AG04450 (cell line): ENCODE measurements around the gene SMIM35. TPM values are rescaled to one million over a fixed set of nuclear protein-coding genes. Genes with fewer than 3 reads are reported as not detected.

ENCODE experiments used
- CTCF ChIA-PET: fragments of 300-600, 350-600 bp; formaldehyde crosslinking; extraction: SDS; loops from one replicate; lab custom pipeline; 2022; ENCODE audit warnings: antibody characterized with exemption, inconsistent platforms; lab: Charles Lee
- POLR2A ChIA-PET: fragments of 350-600 bp; formaldehyde crosslinking; extraction: SDS; loops from one replicate; lab custom pipeline; 2021; ENCODE audit warnings: antibody characterized with exemption, inconsistent platforms; lab: Yijun Ruan, JAX
- DNase-seq: peaks from one replicate; pipeline ENCODE4 v3.0.0-alpha.2; 2011; ENCODE audit warnings: low read depth, low spot score
- H3K27ac ChIP-seq: one replicate; pipeline ENCODE4 v1.5.1; 2012; ENCODE audit warnings: low read depth, low read length, control low read depth
- H3K27me3 ChIP-seq: one replicate; pipeline ENCODE4 v1.6.0; 2012; ENCODE audit warnings: low read length; ENCODE audit not compliant: control insufficient read depth, insufficient read depth
- H3K4me3 ChIP-seq: 2 replicates; pipeline ENCODE4 v1.5.1; 2011; ENCODE audit warnings: mild to moderate bottlenecking, low read depth, low read length, control low read depth
- H3K9me3 ChIP-seq: 2 replicates; pipeline ENCODE4 v1.5.1; 2012; ENCODE audit warnings: low read length; ENCODE audit not compliant: control insufficient read depth, insufficient read depth
- polyA plus RNA-seq: library from polyadenylated mRNA; depleted of rRNA; stranded (reverse); fragments of >200 nt; gene quantifications from 2 replicates; pipeline ENCODE4 v1.2.3, GENCODE V29; 2011
- TF ChIP-seq, protein P1 (sequence below): IDR thresholded peaks from 2 replicates; pipeline ENCODE4 v1.5.1; 2011; ENCODE audit warnings: low read depth, low read length, control low read depth, inconsistent platforms

Gene SMIM35
- polyA plus RNA-seq, 1 experiment, result not detected

DNA sequence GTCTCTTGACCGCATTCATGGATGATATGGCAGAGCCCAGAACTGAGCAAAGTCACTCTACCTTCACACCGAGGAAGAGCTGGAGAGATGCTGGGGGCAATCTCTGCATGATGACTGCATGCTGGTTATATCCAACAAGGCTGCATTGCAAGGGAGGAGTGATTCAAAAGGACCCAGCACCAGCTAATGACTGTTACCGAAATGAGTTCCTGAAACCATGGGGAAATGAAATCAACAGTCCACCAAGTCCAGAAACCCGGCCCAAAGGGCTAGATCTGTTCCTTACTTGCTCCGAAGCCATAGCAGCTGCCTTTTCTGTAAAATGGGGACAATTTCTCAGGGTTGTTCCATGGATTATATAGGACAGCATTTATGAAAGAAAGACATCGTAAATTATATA lies 1.2 kb upstream of the SMIM35 start:
- Histone ChIP-seq H3K9me3 (peaks cover 5% of the 10 kb centered on the region; the same call in 1 of the 2 replicates), H3K27ac (no peak overlapping the region), H3K4me3 (no peak overlapping the region), H3K27me3 (no peaks in the 10 kb centered on the region)
- POLR2A ChIA-PET, result no interaction called here
- no peak for DNase-seq
- CTCF ChIA-PET, result no interaction called here
- TF ChIP-seq, protein P1, sequence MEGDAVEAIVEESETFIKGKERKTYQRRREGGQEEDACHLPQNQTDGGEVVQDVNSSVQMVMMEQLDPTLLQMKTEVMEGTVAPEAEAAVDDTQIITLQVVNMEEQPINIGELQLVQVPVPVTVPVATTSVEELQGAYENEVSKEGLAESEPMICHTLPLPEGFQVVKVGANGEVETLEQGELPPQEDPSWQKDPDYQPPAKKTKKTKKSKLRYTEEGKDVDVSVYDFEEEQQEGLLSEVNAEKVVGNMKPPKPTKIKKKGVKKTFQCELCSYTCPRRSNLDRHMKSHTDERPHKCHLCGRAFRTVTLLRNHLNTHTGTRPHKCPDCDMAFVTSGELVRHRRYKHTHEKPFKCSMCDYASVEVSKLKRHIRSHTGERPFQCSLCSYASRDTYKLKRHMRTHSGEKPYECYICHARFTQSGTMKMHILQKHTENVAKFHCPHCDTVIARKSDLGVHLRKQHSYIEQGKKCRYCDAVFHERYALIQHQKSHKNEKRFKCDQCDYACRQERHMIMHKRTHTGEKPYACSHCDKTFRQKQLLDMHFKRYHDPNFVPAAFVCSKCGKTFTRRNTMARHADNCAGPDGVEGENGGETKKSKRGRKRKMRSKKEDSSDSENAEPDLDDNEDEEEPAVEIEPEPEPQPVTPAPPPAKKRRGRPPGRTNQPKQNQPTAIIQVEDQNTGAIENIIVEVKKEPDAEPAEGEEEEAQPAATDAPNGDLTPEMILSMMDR, result no peak

DNA sequence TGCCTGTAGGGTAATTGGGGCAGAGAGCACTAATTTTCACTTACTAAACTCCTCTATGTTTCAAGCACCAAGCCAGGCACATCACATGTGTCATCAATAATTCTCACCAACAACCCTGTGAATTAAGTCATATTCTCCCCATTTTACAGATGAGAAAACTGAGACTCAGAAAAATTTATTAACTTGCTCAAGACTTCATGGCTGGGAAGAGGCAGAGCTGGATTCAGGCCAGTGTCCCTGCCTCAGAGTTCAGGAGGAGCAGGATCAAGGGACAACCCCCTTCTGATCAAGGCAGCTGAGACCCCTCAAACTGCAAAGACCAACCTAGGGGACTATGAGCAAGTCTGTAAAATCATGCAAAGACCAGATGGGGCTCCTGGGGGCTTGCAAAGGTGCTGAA lies 2.1 kb downstream of the SMIM35 start:
- no peak for DNase-seq
- ChIA-PET POLR2A (no interaction called here), CTCF (no interaction called here)
- TF ChIP-seq, protein P1, result no peak
- H3K4me3 ChIP-seq, result no peak overlapping the region
- H3K27ac ChIP-seq, result no peak overlapping the region
- peaks cover 5% of the 10 kb centered on the region; the same call in 1 of the 2 replicates for H3K9me3 ChIP-seq
- no peaks in the 10 kb centered on the region for H3K27me3 ChIP-seq

DNA sequence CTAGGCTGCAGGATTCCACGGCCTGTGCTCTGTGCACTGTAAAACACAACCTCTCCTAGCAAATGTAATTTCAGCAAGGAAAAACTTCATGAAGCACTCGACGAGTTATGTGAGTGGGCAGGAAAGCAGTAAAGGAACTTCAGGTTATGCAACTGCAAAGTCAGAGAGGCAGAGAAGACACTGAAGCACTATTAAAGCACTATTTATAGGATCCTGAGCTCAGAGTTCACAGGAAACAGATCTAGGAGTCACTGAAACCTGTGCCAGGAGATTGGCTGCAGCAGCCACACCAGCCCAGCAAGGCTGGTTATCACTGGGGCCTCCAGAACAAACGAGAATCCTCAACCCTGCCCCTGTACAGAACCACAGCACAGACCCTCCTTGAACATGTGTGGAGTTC lies 2.5 kb downstream of the SMIM35 start:
- H3K27ac ChIP-seq, result no peak overlapping the region
- H3K27me3 ChIP-seq, result no peaks in the 10 kb centered on the region
- POLR2A ChIA-PET, result no interaction called here
- TF ChIP-seq, protein P1, result no peak
- no peak for DNase-seq
- CTCF ChIA-PET, result no interaction called here
- H3K4me3 ChIP-seq, result no peak overlapping the region
- peaks cover 5% of the 10 kb centered on the region; the same call in 1 of the 2 replicates for H3K9me3 ChIP-seq

DNA sequence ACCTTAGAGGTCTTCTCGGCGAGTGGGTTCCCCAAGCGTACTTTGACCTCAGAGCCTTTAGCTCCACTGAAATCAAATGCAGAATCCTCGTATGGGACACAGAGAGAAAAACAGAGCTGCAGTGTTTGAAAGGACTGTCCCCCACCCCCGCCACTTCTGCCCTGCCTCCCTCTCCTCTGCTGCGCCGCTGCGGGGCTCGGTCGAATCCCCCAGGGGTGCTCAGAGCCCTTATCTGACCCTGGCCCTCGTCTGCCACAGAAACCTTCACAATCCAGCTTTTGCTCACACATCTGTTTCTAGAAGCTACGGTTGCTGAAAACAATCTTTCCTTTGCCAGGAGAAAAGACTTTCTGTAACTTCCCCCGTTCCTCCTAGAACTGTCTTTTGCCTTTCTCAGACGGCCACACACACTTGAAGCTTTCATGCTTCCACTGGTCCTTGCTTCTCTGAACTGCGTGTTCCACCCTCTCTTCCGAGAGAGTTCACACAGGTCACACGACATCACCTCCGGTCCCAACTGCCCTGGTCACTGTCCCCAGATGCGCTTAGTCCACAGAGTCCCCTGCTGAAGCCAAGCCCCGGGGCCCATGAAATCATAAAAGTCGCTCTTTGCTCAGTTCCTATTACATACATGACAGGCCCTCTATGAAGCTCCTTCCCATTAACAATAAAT lies 3.7 kb downstream of the SMIM35 start:
- ChIA-PET CTCF (interaction anchor here (0.8 to 1.5 kb wide), 4 partner anchors 9 to 30 kb away, joined by 3 to 8 read pairs (median 3); no protein-coding TSS in a partner anchor), POLR2A (no interaction called here)
- H3K27ac ChIP-seq, result no peak overlapping the region
- no peak for DNase-seq
- H3K27me3 ChIP-seq, result peaks cover 5% of the 10 kb centered on the region
- no peak overlapping the region for H3K4me3 ChIP-seq
- H3K9me3 ChIP-seq, result peaks cover 5% of the 10 kb centered on the region; the same call in 1 of the 2 replicates
- TF ChIP-seq, protein P1, result no peak

DNA sequence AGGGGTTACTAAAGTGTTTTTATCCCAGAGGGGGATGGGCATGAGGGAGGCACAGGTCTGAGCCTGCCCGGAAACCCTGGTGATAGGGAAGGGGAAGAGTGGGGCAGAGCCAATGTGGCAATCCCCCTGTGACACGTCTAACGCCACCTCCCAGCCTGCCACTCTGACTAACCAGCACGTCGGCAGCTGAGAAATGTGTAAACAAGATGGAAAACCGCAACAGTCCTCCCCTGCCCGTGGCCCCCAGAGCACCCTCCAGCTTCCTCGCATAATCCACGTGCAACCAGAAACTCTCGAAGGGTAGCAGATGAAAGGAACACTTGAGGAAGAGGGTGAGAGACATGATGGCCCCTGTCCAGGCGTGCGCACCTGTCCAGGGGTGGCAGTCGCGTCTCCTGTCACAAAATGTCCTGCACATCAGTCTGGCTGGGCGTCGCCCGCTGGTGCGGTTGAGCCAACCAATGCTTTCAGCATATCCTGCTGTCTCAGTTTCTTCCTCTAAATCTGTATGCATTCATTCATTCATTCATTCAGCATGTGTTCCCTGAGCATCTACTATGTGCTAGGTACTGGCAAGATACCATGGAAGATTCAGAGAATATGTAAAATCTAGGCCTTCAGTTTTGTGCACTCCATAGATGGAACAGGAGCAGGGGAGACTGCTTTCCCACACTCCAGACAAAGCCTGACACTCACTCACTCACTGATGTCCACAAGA lies 5.4 kb downstream of the SMIM35 start:
- POLR2A ChIA-PET, result no interaction called here
- TF ChIP-seq, protein P1, result no peak
- no peak overlapping the region for H3K4me3 ChIP-seq
- no peak for DNase-seq
- no peak overlapping the region for H3K27ac ChIP-seq
- CTCF ChIA-PET, result interaction anchor here (1.5 kb wide), 1 partner anchor 7 kb away, joined by 3 read pairs; no protein-coding TSS in a partner anchor
- H3K9me3 ChIP-seq, result no peaks in the 10 kb centered on the region
- peaks cover 7% of the 10 kb centered on the region for H3K27me3 ChIP-seq
